Activated CD4-positive, alpha-beta T cell treated with anti-CD3 and anti-CD28 coated beads, Interleukin-2, amount 10 ng/mL, durations not matched to agents 7 days and 5 days (primary cell): ENCODE measurements around the gene TTBK1. TPM values are rescaled to one million over a fixed set of nuclear protein-coding genes. Genes with fewer than 3 reads are reported as not detected.

Experiments used
- CTCF ChIA-PET: fragments of 350-600 bp; sonication (Branson Sonifier 250); formaldehyde crosslinking; loops from one replicate; lab custom pipeline; 2021; ENCODE audit warnings: antibody characterized with exemption; lab: Charles Lee
- POLR2A ChIA-PET: fragments of 350-600 bp; sonication (Branson Sonifier 250); formaldehyde crosslinking; loops from one replicate; lab custom pipeline; 2021; ENCODE audit warnings: antibody characterized with exemption; lab: Charles Lee
- DNase-seq: peaks from one replicate; pipeline ENCODE4 v3.0.0-alpha.2; 2020
- H3K27ac Mint-ChIP-seq: one replicate; pipeline ENCODE4 v1.8.0; 2021; ENCODE audit warnings: mild to moderate bottlenecking, moderate library complexity, mixed read lengths
- H3K27me3 Mint-ChIP-seq: one replicate; pipeline ENCODE4 v1.8.0; 2021; ENCODE audit warnings: mixed read lengths
- H3K36me3 Mint-ChIP-seq: one replicate; pipeline ENCODE4 v1.8.0; 2021; ENCODE audit warnings: low read depth, mixed read lengths
- H3K4me1 Mint-ChIP-seq: one replicate; pipeline ENCODE4 v1.8.0; 2021; ENCODE audit warnings: mixed read lengths
- H3K4me3 Mint-ChIP-seq: one replicate; pipeline ENCODE4 v1.8.0; 2021; ENCODE audit warnings: mild to moderate bottlenecking, moderate library complexity, mixed read lengths
- H3K9me3 Mint-ChIP-seq: one replicate; pipeline ENCODE4 v1.8.0; 2021; ENCODE audit warnings: mixed read lengths
- total RNA-seq, 2 experiments: library from RNA; stranded (reverse); gene quantifications; one replicate each; pipeline ENCODE4 v1.2.3, GENCODE V29; 2021

Gene TTBK1
- total RNA-seq, 2 experiments from 2014 or later = 0.07 to 0.12 TPM

- Mint-ChIP-seq H3K4me3 (no peak overlapping the region), H3K27ac (no peak overlapping the region), H3K4me1 (no peaks in the 10 kb centered on the region), H3K27me3 (no peaks in the 10 kb centered on the region), H3K9me3 (no peaks in the 10 kb centered on the region), H3K36me3 (peaks cover 22% of the 10 kb centered on the region)
- POLR2A ChIA-PET = no interaction called here
- CTCF ChIA-PET = interaction anchor here (0.5 to 2.1 kb wide), 2 partner anchors 16 to 36 kb away, joined by 4 to 7 read pairs; partner anchors contain the start of gene DNPH1
- no peak for DNase-seq
These were observed 29.9 kb upstream of the TTBK1 start for GRCh38 chr6:43213431-43213830.

DNA sequence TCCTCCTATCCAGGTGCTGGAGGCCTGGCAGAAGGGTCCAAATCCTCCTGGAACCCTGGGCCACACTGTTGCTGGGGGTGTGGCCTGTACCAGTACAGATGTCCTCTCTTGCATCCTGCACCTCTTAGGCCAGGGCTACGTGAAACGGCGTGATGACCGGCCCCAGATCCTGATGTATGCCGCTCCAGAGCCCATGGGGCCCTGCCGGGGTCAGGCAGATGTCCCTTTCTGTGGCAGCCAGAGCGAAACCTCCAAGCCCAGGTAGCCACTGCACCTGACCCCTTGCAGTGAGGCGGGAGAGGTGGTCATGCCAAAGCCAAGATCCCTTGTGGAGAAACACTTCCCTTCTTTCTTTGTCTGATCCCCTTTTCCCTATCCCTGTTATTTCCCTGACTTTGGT, 28.2 kb upstream of the TTBK1 start:
- DNase-seq = no peak
- Mint-ChIP-seq H3K36me3 (peaks cover 18% of the 10 kb centered on the region), H3K27me3 (no peaks in the 10 kb centered on the region), H3K27ac (no peak overlapping the region), H3K4me3 (no peak overlapping the region), H3K4me1 (no peaks in the 10 kb centered on the region), H3K9me3 (no peaks in the 10 kb centered on the region)
- ChIA-PET CTCF (interaction anchor here (1.1 kb wide), 1 partner anchor 94 kb away, joined by 4 read pairs; the partner anchor contains the start of gene CRIP3), POLR2A (no interaction called here)

GRCh38 chr6:43216200-43216599, 27.1 kb upstream of the TTBK1 start:
- Mint-ChIP-seq H3K36me3 (peaks cover 14% of the 10 kb centered on the region), H3K9me3 (no peaks in the 10 kb centered on the region), H3K4me3 (no peak overlapping the region), H3K27ac (no peak overlapping the region), H3K27me3 (no peaks in the 10 kb centered on the region), H3K4me1 (peaks cover 2% of the 10 kb centered on the region)
- POLR2A ChIA-PET = no interaction called here
- no peak for DNase-seq
- CTCF ChIA-PET = interaction anchor here (1.4 kb wide), 1 partner anchor 13 kb away, joined by 3 read pairs; the partner anchor contains the start of gene DNPH1

- CTCF ChIA-PET = interaction anchor here (0.7 kb wide), 1 partner anchor 12 kb away, joined by 3 read pairs; the partner anchor contains the start of gene DNPH1
- Mint-ChIP-seq H3K27me3 (no peaks in the 10 kb centered on the region), H3K36me3 (peaks cover 17% of the 10 kb centered on the region), H3K9me3 (no peaks in the 10 kb centered on the region), H3K4me3 (no peak overlapping the region), H3K27ac (no peak overlapping the region), H3K4me1 (peaks cover 7% of the 10 kb centered on the region)
- DNase-seq = no peak
- POLR2A ChIA-PET = no interaction called here
These were observed 25.9 kb upstream of the TTBK1 start for GRCh38 chr6:43217351-43217750.

- H3K27me3 Mint-ChIP-seq = no peaks in the 10 kb centered on the region
- H3K4me1 Mint-ChIP-seq = peaks cover 21% of the 10 kb centered on the region
- H3K36me3 Mint-ChIP-seq = peaks cover 17% of the 10 kb centered on the region
- no peak overlapping the region for H3K4me3 Mint-ChIP-seq
- no peak for DNase-seq
- CTCF ChIA-PET = interaction anchor here (2.1 kb wide), 1 partner anchor 10 kb away, joined by 8 read pairs; the partner anchor contains the start of gene DNPH1
- H3K9me3 Mint-ChIP-seq = no peaks in the 10 kb centered on the region
- no peak overlapping the region for H3K27ac Mint-ChIP-seq
- POLR2A ChIA-PET = no interaction called here
These were observed 24.2 kb upstream of the TTBK1 start for GRCh38 chr6:43219119-43219518.

- Mint-ChIP-seq H3K36me3 (peaks cover 18% of the 10 kb centered on the region), H3K9me3 (no peaks in the 10 kb centered on the region), H3K4me1 (peaks cover 26% of the 10 kb centered on the region), H3K4me3 (no peak overlapping the region), H3K27me3 (no peaks in the 10 kb centered on the region), H3K27ac (no peak overlapping the region)
- CTCF ChIA-PET = interaction anchor here (1.0 to 2.1 kb wide), 2 partner anchors 9 to 102 kb away, joined by 3 to 8 read pairs; partner anchors contain the start of gene DNPH1
- DNase-seq = no peak
- POLR2A ChIA-PET = no interaction called here
These were observed 23.5 kb upstream of the TTBK1 start for GRCh38 chr6:43219814-43220213.

DNA sequence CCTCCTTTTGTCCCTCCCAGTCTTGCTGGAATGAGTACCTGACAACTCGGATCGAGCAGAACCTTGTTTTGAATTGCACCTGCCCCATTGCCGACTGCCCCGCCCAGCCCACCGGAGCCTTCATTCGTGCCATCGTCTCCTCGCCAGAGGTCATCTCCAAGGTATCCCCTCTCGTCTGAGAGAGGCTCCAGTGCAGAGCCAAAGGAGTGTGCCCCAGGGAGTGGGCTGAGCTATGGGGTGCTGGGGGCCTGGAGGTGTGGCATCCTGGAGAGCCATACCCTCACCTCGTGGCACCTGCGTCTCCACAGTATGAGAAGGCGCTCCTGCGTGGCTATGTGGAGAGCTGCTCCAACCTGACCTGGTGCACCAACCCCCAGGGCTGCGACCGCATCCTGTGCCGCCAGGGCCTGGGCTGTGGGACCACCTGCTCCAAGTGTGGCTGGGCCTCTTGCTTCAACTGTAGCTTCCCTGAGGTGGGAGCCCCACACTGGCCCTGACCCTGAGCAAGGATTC, 22.8 kb upstream of the TTBK1 start:
- POLR2A ChIA-PET = no interaction called here
- Mint-ChIP-seq H3K27me3 (no peaks in the 10 kb centered on the region), H3K4me1 (peaks cover 31% of the 10 kb centered on the region), H3K27ac (no peak overlapping the region), H3K36me3 (peaks cover 21% of the 10 kb centered on the region), H3K9me3 (no peaks in the 10 kb centered on the region), H3K4me3 (no peak overlapping the region)
- no peak for DNase-seq
- CTCF ChIA-PET = interaction anchor here (0.6 to 2.1 kb wide), 6 partner anchors 9 to 1304 kb away, joined by 3 to 8 read pairs (median 3); partner anchors contain the start of gene DNPH1

GRCh38 chr6:43221046-43221972, 22.0 kb upstream of the TTBK1 start:
- DNase-seq = no peak
- Mint-ChIP-seq H3K27me3 (no peaks in the 10 kb centered on the region), H3K4me1 (peaks cover 39% of the 10 kb centered on the region), H3K36me3 (peaks cover 24% of the 10 kb centered on the region), H3K9me3 (no peaks in the 10 kb centered on the region), H3K4me3 (no peak overlapping the region), H3K27ac (no peak overlapping the region)
- ChIA-PET POLR2A (no interaction called here), CTCF (interaction anchor here (0.6 to 1.4 kb wide), 4 partner anchors 8 to 1305 kb away, joined by 3 to 7 read pairs (median 3); partner anchors contain the start of gene DNPH1)

- H3K4me3 Mint-ChIP-seq = no peak overlapping the region
- ChIA-PET POLR2A (no interaction called here), CTCF (no interaction called here)
- no peak for DNase-seq
- H3K36me3 Mint-ChIP-seq = peaks cover 24% of the 10 kb centered on the region
- H3K27me3 Mint-ChIP-seq = no peaks in the 10 kb centered on the region
- no peaks in the 10 kb centered on the region for H3K9me3 Mint-ChIP-seq
- peak overlapping the region; percentile 76 for H3K27ac Mint-ChIP-seq
- peaks cover 46% of the 10 kb centered on the region for H3K4me1 Mint-ChIP-seq
These were observed 20.7 kb upstream of the TTBK1 start for GRCh38 chr6:43222418-43223059.

- DNase-seq = no peak
- H3K4me3 Mint-ChIP-seq = no peak overlapping the region
- peaks cover 24% of the 10 kb centered on the region for H3K36me3 Mint-ChIP-seq
- ChIA-PET POLR2A (no interaction called here), CTCF (interaction anchor here (2.2 kb wide), 1 partner anchor 15 kb away, joined by 8 read pairs; no protein-coding TSS in a partner anchor)
- peaks cover 53% of the 10 kb centered on the region for H3K4me1 Mint-ChIP-seq
- H3K27me3 Mint-ChIP-seq = no peaks in the 10 kb centered on the region
- no peak overlapping the region for H3K27ac Mint-ChIP-seq
- no peaks in the 10 kb centered on the region for H3K9me3 Mint-ChIP-seq
These were observed 20.1 kb upstream of the TTBK1 start for GRCh38 chr6:43223175-43223574.

DNA sequence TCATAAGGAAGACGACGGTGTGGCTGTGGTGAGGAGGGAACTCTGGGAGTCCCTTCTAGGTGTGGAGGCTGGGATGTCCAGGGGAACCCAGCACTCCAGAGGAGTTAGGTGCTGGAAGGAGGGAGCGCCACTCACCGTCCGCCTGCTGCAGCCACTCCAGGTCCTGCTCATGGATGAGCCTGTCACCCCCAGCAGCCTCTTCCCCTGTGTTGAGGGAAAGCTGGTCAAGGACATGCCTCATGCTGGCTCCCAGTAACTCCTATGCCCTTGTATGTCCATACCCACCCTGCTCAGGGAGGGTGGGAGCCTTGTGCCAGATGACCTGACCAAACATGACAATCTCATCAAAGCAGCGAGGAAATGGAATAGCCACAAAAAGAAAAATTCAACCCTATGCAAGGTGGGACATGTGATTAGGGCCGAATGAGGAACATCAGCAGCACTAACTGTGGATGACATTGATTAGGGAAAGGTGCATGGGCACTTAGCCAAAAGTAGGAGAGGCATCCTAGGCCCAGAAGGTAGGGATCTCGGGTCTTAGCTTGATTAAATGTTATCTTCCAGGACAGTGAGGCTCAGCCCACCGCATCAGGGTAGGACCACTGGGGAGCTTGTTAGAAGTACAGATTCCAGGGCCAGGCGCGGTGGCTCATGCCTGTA, 17.0 kb upstream of the TTBK1 start:
- DNase-seq = no peak
- H3K9me3 Mint-ChIP-seq = no peaks in the 10 kb centered on the region
- CTCF ChIA-PET = interaction anchor here (0.6 to 1.3 kb wide), 2 partner anchors 17 to 132 kb away, joined by 4 read pairs; partner anchors contain the start of gene TTBK1
- POLR2A ChIA-PET = no interaction called here
- peaks cover 24% of the 10 kb centered on the region for H3K36me3 Mint-ChIP-seq
- H3K4me1 Mint-ChIP-seq = peaks cover 62% of the 10 kb centered on the region
- no peak overlapping the region for H3K4me3 Mint-ChIP-seq
- peak overlapping the region; percentile 72 for H3K27ac Mint-ChIP-seq
- peaks cover 2% of the 10 kb centered on the region for H3K27me3 Mint-ChIP-seq
